Putamen (tissue), 1 donor: ENCODE measurements around the gene ARPP19.
"Not testable (repeated sequence)": the region's sequence is repeated elsewhere in the genome, so short reads cannot be mapped to it uniquely, and the experiment has no call there.

Experiments used
- DNase-seq: peaks from one replicate; pipeline ENCODE4 v3.0.0-alpha.2; 2016; ENCODE audit warnings: low spot score

Gene ARPP19

GRCh38 chr15:52512869-52513268, 56.0 kb downstream of the ARPP19 start:
- not testable (repeated sequence) for DNase-seq

GRCh38 chr15:52511084-52511483, 57.7 kb downstream of the ARPP19 start:
- DNase-seq, result no peak

- no peak for DNase-seq
These were observed 59.2 kb downstream of the ARPP19 start for GRCh38 chr15:52509500-52510245.

- DNase-seq, result no peak
These were observed 62.3 kb downstream of the ARPP19 start for GRCh38 chr15:52506549-52506948.

- DNase-seq, result no peak
These were observed 63.7 kb downstream of the ARPP19 start for GRCh38 chr15:52505151-52505550.

- DNase-seq, result peak; percentile 59
These were observed 64.9 kb downstream of the ARPP19 start for GRCh38 chr15:52503788-52504496.

- no peak for DNase-seq
These were observed 66.2 kb downstream of the ARPP19 start for GRCh38 chr15:52502608-52503007.

- peak; percentile 42 for DNase-seq
These were observed 69.3 kb downstream of the ARPP19 start for GRCh38 chr15:52499506-52499905.

- no peak for DNase-seq
These were observed 70.1 kb downstream of the ARPP19 start for GRCh38 chr15:52498706-52499105.
